ENCODE measurements around the gene LRRC4C. TPM values are rescaled to one million over a fixed set of nuclear protein-coding genes. Genes with fewer than 3 reads are reported as not detected.

The LRRC4C gene
- total and polyA plus RNA-seq, 2 experiments from 2014 or later = 0.35 to 1.1 TPM

DNA sequence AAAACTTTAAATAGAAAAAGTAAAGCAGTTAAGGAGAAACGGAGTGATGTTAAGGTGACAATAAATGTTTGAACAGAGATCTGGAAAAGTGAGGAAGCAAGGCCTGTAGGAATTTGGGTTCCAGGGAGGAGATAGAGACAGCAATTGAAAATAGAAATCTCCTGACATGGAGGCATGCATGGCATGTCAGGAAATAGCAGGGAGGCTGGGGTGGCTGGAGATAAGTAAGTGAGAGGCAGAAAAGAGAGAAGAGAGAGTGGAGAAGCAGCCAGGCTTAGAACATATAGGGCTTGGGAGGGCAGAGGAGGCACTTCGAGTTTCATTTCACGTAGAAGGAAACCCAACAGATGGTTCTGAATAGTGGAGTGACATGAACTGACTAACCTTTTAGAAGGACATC is 185.5 kb downstream of the LRRC4C start (continued):
- TF ChIP-seq, protein P1, sequence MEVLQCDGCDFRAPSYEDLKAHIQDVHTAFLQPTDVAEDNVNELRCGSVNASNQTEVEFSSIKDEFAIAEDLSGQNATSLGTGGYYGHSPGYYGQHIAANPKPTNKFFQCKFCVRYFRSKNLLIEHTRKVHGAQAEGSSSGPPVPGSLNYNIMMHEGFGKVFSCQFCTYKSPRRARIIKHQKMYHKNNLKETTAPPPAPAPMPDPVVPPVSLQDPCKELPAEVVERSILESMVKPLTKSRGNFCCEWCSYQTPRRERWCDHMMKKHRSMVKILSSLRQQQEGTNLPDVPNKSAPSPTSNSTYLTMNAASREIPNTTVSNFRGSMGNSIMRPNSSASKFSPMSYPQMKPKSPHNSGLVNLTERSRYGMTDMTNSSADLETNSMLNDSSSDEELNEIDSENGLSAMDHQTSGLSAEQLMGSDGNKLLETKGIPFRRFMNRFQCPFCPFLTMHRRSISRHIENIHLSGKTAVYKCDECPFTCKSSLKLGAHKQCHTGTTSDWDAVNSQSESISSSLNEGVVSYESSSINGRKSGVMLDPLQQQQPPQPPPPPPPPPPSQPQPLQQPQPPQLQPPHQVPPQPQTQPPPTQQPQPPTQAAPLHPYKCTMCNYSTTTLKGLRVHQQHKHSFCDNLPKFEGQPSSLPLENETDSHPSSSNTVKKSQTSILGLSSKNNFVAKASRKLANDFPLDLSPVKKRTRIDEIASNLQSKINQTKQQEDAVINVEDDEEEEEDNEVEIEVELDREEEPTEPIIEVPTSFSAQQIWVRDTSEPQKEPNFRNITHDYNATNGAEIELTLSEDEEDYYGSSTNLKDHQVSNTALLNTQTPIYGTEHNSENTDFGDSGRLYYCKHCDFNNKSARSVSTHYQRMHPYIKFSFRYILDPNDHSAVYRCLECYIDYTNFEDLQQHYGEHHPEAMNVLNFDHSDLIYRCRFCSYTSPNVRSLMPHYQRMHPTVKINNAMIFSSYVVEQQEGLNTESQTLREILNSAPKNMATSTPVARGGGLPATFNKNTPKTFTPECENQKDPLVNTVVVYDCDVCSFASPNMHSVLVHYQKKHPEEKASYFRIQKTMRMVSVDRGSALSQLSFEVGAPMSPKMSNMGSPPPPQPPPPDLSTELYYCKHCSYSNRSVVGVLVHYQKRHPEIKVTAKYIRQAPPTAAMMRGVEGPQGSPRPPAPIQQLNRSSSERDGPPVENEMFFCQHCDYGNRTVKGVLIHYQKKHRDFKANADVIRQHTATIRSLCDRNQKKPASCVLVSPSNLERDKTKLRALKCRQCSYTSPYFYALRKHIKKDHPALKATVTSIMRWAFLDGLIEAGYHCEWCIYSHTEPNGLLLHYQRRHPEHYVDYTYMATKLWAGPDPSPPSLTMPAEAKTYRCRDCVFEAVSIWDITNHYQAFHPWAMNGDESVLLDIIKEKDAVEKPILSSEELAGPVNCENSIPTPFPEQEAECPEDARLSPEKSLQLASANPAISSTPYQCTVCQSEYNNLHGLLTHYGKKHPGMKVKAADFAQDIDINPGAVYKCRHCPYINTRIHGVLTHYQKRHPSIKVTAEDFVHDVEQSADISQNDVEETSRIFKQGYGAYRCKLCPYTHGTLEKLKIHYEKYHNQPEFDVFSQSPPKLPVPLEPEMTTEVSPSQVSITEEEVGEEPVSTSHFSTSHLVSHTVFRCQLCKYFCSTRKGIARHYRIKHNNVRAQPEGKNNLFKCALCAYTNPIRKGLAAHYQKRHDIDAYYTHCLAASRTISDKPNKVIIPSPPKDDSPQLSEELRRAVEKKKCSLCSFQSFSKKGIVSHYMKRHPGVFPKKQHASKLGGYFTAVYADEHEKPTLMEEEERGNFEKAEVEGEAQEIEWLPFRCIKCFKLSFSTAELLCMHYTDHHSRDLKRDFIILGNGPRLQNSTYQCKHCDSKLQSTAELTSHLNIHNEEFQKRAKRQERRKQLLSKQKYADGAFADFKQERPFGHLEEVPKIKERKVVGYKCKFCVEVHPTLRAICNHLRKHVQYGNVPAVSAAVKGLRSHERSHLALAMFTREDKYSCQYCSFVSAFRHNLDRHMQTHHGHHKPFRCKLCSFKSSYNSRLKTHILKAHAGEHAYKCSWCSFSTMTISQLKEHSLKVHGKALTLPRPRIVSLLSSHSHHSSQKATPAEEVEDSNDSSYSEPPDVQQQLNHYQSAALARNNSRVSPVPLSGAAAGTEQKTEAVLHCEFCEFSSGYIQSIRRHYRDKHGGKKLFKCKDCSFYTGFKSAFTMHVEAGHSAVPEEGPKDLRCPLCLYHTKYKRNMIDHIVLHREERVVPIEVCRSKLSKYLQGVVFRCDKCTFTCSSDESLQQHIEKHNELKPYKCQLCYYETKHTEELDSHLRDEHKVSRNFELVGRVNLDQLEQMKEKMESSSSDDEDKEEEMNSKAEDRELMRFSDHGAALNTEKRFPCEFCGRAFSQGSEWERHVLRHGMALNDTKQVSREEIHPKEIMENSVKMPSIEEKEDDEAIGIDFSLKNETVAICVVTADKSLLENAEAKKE (CRISPR knock-in tag; IDR thresholded peaks at IDR 0.05) = no peak

DNA sequence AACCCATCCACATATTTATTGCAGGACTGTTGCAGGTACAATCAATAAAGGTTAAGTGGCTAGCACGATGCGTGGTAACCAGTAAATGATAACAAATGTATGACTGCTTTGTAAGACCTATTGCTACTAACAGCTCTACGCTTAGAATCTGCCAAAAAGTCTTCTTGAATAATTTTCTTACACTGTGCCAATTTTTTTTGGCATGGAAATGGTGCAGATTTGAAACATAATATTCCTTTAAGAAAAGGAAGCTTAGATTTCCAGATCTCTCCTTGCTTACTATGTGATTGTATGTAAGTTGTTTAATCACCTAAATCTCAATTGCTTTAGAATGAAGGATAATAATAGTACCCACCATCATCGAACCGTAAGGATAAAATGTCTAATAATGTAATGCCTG is 192.0 kb downstream of the LRRC4C start:
- DNase-seq (ENCODE audit: low spot score) = no peak
- Mint-ChIP-seq H3K36me3 (ENCODE audit: low read depth) (no peaks in the 10 kb centered on the region), H3K9me3 (no peaks in the 10 kb centered on the region), H3K27me3 (ENCODE audit: insufficient read depth, low read depth, poor library complexity) (no peaks in the 10 kb centered on the region), H3K27ac (no peak overlapping the region), H3K4me1 (peaks cover 5% of the 10 kb centered on the region; the same call in 1 of the 3 replicates), H3K4me3 (no peak overlapping the region)
- no peak overlapping the region for H3K4me3 ChIP-seq
- no peaks in the 10 kb centered on the region for H3K79me2 ChIP-seq (replicated peaks; ENCODE audit: insufficient read depth)
- no peaks in the 10 kb centered on the region for H3K27me3 ChIP-seq (ENCODE audit: insufficient read depth)
- TF ChIP-seq, protein P2, sequence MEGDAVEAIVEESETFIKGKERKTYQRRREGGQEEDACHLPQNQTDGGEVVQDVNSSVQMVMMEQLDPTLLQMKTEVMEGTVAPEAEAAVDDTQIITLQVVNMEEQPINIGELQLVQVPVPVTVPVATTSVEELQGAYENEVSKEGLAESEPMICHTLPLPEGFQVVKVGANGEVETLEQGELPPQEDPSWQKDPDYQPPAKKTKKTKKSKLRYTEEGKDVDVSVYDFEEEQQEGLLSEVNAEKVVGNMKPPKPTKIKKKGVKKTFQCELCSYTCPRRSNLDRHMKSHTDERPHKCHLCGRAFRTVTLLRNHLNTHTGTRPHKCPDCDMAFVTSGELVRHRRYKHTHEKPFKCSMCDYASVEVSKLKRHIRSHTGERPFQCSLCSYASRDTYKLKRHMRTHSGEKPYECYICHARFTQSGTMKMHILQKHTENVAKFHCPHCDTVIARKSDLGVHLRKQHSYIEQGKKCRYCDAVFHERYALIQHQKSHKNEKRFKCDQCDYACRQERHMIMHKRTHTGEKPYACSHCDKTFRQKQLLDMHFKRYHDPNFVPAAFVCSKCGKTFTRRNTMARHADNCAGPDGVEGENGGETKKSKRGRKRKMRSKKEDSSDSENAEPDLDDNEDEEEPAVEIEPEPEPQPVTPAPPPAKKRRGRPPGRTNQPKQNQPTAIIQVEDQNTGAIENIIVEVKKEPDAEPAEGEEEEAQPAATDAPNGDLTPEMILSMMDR (conservative IDR thresholded peaks at IDR 0.05; ENCODE audit: low read depth in 2 of 2) = no peak
- TF ChIP-seq NANOG (IDR thresholded peaks at IDR 0.05; ENCODE audit: borderline replicate concordance) = no peak
- TF ChIP-seq, protein P3, sequence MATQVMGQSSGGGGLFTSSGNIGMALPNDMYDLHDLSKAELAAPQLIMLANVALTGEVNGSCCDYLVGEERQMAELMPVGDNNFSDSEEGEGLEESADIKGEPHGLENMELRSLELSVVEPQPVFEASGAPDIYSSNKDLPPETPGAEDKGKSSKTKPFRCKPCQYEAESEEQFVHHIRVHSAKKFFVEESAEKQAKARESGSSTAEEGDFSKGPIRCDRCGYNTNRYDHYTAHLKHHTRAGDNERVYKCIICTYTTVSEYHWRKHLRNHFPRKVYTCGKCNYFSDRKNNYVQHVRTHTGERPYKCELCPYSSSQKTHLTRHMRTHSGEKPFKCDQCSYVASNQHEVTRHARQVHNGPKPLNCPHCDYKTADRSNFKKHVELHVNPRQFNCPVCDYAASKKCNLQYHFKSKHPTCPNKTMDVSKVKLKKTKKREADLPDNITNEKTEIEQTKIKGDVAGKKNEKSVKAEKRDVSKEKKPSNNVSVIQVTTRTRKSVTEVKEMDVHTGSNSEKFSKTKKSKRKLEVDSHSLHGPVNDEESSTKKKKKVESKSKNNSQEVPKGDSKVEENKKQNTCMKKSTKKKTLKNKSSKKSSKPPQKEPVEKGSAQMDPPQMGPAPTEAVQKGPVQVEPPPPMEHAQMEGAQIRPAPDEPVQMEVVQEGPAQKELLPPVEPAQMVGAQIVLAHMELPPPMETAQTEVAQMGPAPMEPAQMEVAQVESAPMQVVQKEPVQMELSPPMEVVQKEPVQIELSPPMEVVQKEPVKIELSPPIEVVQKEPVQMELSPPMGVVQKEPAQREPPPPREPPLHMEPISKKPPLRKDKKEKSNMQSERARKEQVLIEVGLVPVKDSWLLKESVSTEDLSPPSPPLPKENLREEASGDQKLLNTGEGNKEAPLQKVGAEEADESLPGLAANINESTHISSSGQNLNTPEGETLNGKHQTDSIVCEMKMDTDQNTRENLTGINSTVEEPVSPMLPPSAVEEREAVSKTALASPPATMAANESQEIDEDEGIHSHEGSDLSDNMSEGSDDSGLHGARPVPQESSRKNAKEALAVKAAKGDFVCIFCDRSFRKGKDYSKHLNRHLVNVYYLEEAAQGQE (IDR thresholded peaks at IDR 0.05; ENCODE audit: unreplicated experiment) = no peak
- TF ChIP-seq POLR2AphosphoS5 (IDR thresholded peaks at IDR 0.05; ENCODE audit: low read depth) = no peak
- no peak for TF ChIP-seq EZH2phosphoT487 (IDR thresholded peaks at IDR 0.05; ENCODE audit: unreplicated experiment)
- TF ChIP-seq ZNF114 (CRISPR knock-in tag; IDR thresholded peaks at IDR 0.05) = no peak
- no peaks in the 10 kb centered on the region for H3K36me3 ChIP-seq (ENCODE audit: insufficient read depth)
- H2AFZ ChIP-seq = no peak overlapping the region
- no peak overlapping the region for H3K27ac ChIP-seq (ENCODE audit: low read depth)
- no peaks in the 10 kb centered on the region for H4K20me1 ChIP-seq (replicated peaks; ENCODE audit: insufficient read depth)
- H3K4me1 ChIP-seq (ENCODE audit: insufficient read depth) = no peaks in the 10 kb centered on the region
- no peak for ATAC-seq
- H3K9me2 ChIP-seq (ENCODE audit: insufficient read depth) = no peaks in the 10 kb centered on the region
- H3K4me2 ChIP-seq = no peak overlapping the region
- no peaks in the 10 kb centered on the region for H3F3A ChIP-seq (replicated peaks; ENCODE audit: low read depth)

Measured in GM23338 (cell line).